Stimulated activated CD8-positive, alpha-beta memory T cell treated with anti-CD3 and anti-CD28 coated beads, Interleukin-4, amount 100 ng/mL, for 24 hours (primary cell): ENCODE data around the gene ISG15.
"Not testable (repeated sequence)": the region's sequence is repeated elsewhere in the genome, so short reads cannot be mapped to it uniquely, and the experiment has no call there.

ENCODE experiments used
- DNase-seq: peaks from one replicate; pipeline ENCODE4 v3.0.0-alpha.2; 2020; ENCODE audit warnings: low read depth

The ISG15 gene

DNA sequence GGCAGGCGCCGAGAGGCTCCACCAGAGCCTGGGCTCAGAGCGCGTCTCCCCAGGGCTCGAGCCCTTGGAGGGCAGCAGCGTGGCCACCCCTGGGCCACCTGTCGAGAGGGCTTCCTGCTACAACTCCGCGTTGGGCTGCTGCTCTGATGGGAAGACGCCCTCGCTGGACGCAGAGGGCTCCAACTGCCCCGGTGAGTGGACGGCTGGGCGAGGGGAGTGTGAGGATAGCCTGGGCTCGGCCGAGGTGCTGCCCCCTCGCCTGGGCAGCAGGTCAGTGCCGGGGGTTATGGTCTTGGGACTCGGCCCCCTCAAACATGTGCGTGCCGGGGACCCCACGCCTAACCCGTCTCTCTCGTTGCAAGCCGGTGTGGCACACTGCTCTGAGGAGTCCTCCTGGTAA lies 33.5 kb downstream of the ISG15 start:
- no peak for DNase-seq

DNA sequence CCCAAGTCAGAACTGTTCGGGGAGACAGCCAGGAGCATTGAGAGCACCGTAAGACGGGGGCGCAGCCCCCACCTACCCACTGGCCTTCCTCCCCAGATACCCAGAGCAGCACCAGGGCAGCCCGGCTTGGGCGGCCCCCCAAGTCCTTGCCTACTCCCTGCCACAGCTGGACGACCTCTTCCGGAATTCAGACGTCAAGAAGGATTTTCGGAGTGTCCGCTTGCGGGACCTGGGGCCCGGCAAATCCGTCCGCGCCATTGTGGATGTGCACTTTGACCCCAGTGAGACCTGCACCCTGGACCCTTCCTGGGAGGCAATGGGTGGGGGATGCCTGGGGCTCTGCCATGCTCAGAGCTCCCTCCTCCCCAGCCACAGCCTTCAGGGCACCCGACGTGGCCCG lies 34.1 kb downstream of the ISG15 start:
- DNase-seq = no peak

DNA sequence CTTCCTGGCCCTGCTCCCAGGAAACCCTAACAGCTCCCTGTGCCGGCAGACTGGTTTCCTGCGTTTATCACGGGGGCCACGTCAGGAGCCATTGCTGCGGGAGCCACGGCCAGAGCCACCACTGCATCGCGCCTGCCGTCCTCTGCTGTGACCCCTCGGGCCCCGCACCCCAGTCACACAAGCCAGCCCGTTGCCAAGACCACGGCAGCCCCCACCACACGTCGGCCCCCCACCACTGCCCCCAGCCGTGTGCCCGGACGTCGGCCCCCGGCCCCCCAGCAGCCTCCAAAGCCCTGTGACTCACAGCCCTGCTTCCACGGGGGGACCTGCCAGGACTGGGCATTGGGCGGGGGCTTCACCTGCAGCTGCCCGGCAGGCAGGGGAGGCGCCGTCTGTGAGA lies 34.7 kb downstream of the ISG15 start:
- DNase-seq = no peak

DNA sequence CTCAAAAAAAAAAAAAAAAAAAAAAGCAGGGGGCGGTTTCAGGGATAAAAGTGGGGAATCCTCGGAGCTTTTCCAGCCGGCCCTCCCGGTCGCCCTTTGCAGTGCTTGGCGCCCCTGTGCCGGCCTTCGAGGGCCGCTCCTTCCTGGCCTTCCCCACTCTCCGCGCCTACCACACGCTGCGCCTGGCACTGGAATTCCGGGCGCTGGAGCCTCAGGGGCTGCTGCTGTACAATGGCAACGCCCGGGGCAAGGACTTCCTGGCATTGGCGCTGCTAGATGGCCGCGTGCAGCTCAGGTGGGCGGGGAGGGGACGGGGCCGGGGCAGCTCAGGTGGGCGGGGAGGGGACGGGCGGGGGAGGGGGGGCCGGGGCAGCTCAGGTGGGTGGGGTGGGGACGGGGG lies 35.5 kb downstream of the ISG15 start:
- no peak for DNase-seq

DNA sequence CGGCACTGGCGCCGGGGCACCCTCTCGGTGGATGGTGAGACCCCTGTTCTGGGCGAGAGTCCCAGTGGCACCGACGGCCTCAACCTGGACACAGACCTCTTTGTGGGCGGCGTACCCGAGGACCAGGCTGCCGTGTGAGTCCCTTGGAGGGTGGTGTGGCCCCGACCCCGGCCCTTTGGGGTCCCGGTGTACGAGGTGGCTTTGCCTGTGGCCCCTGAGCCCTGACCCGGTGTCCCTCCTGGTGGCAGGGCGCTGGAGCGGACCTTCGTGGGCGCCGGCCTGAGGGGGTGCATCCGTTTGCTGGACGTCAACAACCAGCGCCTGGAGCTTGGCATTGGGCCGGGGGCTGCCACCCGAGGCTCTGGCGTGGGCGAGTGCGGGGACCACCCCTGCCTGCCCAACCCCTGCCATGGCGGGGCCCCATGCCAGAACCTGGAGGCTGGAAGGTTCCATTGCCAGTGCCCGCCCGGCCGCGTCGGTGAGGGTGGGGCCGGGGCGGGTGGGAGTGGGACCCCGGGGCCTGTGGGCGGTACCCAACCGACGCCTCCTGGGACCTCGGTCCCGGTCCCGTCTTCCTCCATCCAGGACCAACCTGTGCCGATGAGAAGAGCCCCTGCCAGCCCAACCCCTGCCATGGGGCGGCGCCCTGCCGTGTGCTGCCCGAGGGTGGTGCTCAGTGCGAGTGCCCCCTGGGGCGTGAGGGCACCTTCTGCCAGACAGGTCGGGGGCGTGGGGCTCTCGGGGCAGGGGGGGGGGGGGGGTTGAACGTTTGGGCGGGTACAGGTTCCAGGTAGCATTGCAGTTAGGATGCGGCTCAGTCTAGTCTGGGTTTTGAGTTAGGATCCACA lies 36.2 kb downstream of the ISG15 start:
- DNase-seq = no peak

DNA sequence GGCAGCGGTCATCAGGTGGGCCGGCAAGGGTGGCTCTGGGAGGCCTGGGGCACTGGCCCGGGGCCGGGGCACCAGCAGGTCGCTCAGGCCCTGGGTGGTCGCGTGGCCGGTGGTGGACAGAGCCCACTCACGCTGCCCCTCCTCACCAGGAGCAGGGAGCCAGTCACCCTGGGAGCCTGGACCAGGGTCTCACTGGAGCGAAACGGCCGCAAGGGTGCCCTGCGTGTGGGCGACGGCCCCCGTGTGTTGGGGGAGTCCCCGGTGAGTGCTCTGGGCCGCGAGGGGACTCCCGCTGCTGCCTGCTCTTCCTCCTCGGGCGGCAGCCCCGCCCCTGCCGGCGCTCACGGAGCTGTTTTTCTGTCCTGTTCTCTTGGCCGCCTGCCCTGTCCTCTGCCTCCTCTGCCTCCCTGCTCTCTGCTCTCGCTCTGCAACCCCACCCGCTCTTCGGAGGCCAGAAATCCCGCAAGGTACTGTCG lies 37.3 kb downstream of the ISG15 start:
- no peak for DNase-seq

DNA sequence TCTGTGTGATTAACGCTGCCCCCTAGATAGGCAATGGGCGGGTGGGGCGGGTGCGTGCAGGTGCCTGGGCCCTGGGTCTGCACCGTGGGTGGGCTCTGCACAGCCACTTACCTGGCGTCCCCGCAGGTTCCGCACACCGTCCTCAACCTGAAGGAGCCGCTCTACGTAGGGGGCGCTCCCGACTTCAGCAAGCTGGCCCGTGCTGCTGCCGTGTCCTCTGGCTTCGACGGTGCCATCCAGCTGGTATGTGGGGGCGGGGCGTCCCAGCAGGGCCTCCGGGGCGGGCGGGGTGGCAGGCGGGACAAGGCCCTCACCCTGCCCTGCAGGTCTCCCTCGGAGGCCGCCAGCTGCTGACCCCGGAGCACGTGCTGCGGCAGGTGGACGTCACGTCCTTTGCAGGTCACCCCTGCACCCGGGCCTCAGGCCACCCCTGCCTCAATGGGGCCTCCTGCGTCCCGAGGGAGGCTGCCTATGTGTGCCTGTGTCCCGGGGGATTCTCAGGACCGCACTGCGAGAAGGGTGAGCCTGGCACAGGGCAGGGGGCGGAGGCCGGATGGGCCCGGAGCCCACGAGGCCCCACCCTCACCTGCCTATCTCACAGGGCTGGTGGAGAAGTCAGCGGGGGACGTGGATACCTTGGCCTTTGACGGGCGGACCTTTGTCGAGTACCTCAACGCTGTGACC lies 38.0 kb downstream of the ISG15 start:
- DNase-seq = no peak

DNA sequence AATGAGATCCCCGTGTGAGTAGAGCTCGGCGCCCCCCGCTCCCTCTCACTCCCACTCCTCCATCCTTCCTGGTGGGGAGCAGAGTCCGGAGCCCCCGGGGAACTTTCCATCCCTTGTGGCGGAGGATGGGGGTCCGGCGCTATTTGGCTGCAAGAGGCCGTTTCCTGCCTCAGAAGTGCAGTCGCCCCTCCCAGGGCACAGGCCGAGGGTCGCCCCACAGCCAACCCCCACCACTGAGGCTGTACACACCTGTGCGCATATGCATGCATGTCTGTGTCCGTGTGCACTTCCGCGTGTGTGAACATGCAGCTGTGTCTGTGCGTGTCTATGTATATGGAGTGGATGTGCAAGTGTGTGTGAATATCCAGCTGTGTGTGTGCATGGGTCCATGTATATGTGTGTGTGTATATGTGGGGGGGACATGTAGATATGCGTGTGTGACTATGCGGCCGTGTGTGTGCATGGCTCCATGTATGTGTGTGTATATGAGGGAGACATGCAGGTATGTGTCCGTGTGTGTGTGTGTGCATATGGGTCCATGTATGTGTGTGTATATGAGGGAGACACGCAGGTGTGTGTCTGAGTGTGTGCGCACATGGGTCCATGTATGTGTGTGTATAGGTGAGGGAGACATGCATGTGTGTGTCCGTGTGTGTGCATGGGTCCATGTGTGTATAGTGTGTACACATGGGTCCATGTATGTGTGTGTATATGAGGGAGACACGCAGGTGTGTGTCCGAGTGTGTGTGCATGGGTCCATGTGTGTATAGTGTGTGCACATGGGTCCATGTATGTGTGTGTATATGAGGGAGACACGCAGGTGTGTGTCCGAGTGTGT lies 38.9 kb downstream of the ISG15 start:
- DNase-seq = no peak

DNA sequence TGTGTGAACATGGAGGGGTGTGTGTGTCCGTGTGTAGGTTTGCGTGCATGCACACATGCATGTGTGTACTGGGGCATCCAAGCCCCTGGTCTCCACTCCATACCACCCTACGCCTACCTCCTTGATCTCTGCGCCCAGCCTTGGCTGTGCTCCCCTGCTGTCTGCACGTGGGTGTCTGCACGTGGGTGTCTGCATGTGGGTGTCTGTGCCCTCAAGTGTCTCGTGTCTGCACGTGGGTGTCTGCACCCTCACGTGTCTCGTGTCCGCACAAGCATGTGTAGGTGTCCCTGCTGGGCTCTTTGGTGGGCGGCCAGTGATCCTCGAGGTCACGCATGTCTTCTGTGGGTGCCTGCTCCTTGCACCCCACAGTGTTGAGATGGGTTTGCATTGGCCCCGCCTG lies 39.7 kb downstream of the ISG15 start:
- DNase-seq = no peak

DNA sequence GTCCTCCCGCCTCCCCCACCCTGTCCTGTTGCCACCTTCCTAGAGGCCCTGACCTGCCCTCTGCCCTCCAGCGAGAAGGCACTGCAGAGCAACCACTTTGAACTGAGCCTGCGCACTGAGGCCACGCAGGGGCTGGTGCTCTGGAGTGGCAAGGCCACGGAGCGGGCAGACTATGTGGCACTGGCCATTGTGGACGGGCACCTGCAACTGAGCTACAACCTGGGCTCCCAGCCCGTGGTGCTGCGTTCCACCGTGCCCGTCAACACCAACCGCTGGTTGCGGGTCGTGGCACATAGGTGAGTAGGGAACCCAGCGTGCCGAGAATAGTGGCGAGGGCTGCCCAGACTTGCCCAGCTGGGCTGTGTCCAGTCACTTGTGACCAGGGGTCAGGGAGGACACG lies 40.4 kb downstream of the ISG15 start:
- DNase-seq = no peak

DNA sequence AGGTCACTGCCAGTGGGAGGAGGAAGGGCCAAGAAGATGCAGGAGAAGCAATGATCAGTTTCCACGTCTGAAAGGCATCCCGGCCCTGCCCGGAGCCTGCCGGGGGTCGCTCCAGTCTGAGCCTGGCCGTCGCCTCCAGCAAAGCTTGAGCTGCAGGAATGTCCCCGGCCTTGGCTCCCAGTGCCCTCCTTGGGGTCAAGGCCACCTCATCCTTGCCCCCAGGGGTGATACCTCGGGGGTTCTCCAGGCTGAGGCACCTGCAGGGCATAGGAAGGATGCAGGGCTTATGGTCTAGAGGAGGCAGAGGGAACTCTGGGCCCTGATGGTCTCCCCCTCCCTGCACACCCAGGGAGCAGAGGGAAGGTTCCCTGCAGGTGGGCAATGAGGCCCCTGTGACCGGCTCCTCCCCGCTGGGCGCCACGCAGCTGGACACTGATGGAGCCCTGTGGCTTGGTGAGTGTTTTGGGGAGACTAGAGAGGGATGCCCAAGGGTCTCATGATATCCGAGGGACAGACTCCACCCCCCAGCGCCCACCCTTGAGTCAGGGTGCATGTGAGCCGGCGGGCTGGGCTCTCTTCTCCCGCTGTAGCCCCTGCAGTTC lies 40.9 kb downstream of the ISG15 start:
- no peak for DNase-seq

DNA sequence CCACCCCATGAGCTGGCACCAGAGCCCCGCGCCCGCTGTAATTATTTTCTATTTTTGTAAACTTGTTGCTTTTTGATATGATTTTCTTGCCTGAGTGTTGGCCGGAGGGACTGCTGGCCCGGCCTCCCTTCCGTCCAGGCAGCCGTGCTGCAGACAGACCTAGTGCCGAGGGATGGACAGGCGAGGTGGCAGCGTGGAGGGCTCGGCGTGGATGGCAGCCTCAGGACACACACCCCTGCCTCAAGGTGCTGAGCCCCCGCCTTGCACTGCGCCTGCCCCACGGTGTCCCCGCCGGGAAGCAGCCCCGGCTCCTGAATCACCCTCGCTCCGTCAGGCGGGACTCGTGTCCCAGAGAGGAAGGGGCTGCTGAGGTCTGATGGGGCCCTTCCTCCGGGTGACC lies 41.7 kb downstream of the ISG15 start:
- DNase-seq = no peak

DNA sequence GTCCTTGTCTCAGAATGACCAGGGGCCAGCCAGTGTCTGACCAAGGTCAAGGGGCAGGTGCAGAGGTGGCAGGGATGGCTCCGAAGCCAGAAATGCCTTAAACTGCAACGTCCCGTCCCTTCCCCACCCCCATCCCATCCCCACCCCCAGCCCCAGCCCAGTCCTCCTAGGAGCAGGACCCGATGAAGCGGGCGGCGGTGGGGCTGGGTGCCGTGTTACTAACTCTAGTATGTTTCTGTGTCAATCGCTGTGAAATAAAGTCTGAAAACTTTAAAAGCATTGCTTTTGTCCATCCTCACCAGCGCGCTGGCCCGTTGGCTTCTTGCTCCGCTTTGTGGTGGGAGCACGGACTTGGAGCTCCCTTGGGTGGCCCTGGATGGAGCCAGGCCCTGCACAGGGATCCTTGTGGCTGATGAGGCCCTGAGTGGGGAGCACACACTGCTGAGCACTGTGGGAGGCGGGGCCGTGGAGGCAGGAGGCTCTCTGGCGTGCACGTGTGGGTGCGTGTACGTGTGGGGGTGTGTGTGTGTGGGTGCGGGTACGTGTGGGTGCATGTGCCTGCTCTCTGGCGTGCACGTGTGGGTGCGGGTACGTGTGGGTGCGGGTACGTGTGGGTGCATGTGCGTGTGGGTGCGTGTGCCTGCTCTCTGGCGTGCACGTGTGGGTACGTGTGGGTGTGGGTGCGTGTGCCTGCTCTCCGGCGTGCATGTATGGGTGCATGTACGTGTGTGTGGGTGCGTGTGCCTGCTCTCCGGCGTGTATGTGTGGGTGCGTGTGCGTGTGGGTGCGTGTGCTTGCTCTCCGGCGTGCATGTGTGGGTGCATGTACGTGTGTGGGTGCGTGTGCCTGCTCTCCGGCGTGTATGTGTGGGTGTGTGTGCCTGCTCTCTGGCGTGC lies 42.8 kb downstream of the ISG15 start:
- DNase-seq = no peak

DNA sequence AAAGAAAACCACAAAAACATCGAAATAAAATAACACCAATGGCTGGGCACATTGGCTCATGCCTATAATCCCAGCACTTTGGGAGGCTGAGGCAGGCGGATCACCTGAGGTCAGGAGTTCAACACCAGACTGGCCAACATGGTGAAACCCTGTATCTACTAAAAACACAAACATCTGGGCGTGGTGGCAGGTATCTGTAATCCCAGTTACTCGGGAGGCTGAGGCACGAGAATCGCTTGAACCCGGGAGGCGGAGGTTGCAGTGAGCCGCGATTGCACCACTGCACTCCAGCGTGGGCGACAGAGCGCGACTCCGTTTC lies 44.4 kb downstream of the ISG15 start:
- DNase-seq = not testable (repeated sequence)

DNA sequence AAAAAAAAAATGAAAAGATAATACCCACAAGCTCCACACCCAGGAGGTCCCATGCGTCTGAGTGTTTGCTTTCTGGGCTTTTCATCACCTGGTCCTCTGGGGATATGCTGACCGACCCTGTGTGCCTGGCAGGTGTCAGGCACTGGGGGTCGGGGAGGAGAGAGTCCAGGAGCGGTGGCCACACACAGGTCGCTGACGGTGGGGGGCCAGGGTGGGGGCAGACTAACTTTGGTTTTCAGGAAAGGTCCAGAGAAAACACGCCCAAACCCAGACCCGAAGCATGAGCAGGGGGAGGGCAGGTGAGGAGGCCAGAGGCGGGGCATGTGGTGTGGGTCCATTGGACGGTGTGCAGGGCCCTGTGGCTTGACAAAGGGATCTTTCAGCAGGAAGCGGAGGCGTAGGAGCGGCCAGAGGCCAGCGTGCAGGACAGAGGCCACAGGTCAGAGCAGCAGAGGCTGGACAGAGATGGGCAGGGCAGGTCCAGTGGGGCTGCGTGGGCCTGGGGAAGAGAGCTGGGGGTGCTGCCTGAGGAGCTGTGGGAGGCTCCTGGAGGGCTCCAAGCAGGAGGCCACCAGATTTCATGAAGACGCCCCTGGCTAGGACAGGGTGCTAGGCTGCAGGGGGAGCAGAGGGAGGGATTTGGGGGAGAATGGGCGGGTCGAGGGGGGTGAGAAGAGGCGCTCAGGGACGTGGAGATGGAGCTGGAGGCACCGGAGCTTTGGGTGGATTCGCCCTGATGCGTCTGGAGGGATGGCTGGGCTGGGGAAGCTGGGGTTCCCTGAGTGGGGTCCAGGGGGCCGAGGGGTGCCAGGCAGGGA lies 45.0 kb downstream of the ISG15 start:
- DNase-seq = no peak

DNA sequence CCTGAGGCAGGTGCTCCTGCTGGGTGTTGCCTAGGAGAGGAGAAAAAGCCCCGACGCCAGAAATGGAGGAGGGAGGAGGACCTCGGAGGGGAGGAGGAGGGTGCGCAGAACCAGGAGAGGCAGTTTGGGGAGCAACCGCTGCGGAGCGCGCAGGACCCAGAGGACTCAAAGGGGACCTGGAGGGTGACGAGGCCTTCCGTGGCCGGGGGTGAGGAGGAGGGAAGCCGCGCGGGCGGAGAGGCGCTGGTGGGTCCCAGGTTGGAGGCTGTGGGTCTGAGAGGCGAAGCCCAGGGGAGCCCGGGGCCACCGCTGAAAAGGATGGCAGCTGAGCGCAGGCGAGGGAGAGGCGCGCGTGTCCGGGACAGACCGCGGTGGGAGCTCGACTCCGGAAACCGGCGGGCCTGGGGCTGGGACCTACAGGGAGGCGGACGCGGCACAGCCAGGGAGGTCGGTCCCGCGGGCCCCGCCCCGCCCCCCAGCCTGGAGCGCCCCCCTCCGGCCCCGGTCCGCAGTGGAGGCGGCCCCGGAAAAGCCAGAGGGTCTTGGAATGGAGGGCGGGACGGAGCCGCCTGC lies 45.7 kb downstream of the ISG15 start:
- peak; percentile 28 for DNase-seq

DNA sequence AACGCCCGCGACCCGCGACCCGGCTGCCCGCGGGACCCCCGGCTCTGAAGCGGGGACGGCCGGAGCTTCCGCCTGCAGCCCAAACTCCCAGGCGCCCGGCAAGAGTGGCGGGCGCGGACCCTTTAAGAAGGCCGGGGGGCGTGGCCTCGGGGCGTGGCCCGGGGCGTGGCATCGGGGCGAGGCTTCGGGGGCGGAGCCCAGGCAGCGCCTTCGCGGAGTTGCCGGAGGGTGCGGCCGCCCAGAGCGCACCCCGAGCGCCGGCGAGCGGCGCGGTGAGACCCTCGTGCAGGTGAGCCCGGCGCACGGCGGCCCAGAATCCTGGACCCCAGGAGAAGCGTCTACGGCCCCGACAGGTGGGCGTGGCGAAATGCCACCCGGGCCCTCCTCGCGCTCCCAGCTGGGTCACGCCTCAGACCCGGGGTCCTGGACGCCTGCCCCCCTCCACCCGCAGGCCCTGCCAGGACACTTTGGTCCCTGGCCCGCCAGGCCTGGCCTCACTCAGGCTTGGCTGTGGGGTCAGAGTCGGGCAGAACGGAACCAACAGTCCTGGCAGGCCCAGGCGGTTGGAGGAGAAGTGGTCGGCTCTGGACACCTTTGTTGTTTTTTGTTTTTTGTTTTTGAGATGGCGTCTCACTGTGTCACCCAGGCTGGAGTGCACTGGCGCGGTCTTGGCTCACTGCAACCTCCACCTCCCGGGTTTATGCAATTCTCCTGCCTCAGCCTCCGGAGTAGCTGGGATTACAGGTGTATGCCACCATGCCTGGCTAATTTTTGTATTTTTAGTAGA lies 46.4 kb downstream of the ISG15 start:
- peak; percentile 91 for DNase-seq

DNA sequence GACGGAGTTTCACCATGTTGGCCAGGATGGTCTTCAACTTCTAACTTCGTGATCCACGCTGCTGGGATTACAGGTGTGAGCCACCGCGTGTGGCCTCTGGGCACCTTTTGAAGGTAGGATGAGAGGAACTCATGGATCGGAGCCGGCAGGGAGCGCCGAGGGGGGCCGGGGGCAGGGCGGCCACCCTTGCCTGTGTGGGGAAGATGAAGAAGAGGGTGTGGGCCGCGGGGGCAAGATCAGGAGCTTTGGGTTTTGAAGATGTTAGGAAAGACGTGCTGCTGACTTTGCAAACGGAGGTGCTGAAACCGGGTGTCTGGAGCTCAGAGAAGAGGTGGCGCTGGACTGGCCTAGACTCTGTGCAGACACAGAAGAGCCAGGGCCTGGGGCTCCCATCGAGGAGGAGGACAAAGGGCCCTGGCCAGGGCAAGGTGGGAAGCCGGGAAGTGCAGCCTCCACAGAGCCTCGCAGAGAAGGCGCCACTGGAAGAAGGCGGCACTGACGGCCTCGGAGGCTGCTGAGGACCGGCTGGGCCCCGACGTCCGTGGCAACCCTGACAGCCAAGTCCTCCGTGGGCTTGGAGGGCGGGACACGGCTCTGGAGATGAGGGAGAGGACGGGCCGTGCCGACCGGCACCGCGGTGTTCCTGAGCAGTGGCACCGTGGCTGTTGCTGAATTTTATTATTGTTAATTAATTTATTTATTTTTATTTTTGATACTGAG lies 47.1 kb downstream of the ISG15 start:
- no peak for DNase-seq
